WERI-Rb-1 (cell line): ENCODE data around the gene SGCA.
A peak's percentile ranks its signal among the peaks of the same experiment; 100 is the strongest.

Experiments
- DNase-seq: peaks from one replicate; pipeline ENCODE4 v3.0.0-alpha.2; 2020
- H3K27ac ChIP-seq: fragments of 250-450 bp; sonication (Bioruptor Pico); 2 replicates; pipeline ENCODE4 v1.5.1; 2020; ENCODE audit warnings: mild to moderate bottlenecking, moderate library complexity
- H3K27me3 ChIP-seq: fragments of 250-450 bp; sonication (Bioruptor Pico); 2 replicates; pipeline ENCODE4 v1.5.1; 2021; ENCODE audit warnings: mild to moderate bottlenecking, low read depth, moderate library complexity; ENCODE audit not compliant: insufficient read depth, severe bottlenecking
- H3K36me3 ChIP-seq: fragments of 250-450 bp; sonication (Bioruptor Pico); 2 replicates; pipeline ENCODE4 v1.5.1; 2020; ENCODE audit warnings: mild to moderate bottlenecking, moderate library complexity
- H3K4me3 ChIP-seq: 2 replicates; pipeline ENCODE4 v1.5.1; 2011; ENCODE audit warnings: low read depth, mild to moderate bottlenecking, control low read depth, low read length
- H3K9me3 ChIP-seq: fragments of 250-450 bp; sonication (Bioruptor Pico); 2 replicates; pipeline ENCODE4 v1.5.1; 2021; ENCODE audit warnings: mild to moderate bottlenecking, moderate library complexity; ENCODE audit not compliant: severe bottlenecking
- CTCF ChIP-seq: IDR thresholded peaks from 2 replicates; pipeline ENCODE4 v1.5.1; 2011; ENCODE audit warnings: low read depth, mild to moderate bottlenecking, control low read depth, inconsistent platforms, low read length

The SGCA gene

GRCh38 chr17:50147841-50148225 lies 18.0 kb upstream of the SGCA start:
- H3K9me3 ChIP-seq: no peaks in the 10 kb centered on the region
- no peak for DNase-seq
- peaks cover 52% of the 10 kb centered on the region for H3K36me3 ChIP-seq
- no peak overlapping the region for H3K27ac ChIP-seq
- no peaks in the 10 kb centered on the region for H3K27me3 ChIP-seq
- no peak for TF ChIP-seq CTCF
- H3K4me3 ChIP-seq: peak overlapping the region; percentile 68

GRCh38 chr17:50148226-50149090 lies 17.3 kb upstream of the SGCA start:
- Histone ChIP-seq H3K27me3 (no peaks in the 10 kb centered on the region), H3K9me3 (no peaks in the 10 kb centered on the region), H3K36me3 (peaks cover 46% of the 10 kb centered on the region), H3K27ac (peak overlapping the region; percentile 35; the same call in 1 of the 2 replicates), H3K4me3 (peak overlapping the region; percentile 68)
- no peak for TF ChIP-seq CTCF
- no peak for DNase-seq

GRCh38 chr17:50149091-50149416 lies 16.8 kb upstream of the SGCA start:
- no peak for DNase-seq
- Histone ChIP-seq H3K4me3 (peak overlapping the region; percentile 68), H3K9me3 (no peaks in the 10 kb centered on the region), H3K36me3 (peaks cover 40% of the 10 kb centered on the region), H3K27ac (peak overlapping the region; percentile 47), H3K27me3 (no peaks in the 10 kb centered on the region)
- TF ChIP-seq CTCF: no peak

- Histone ChIP-seq H3K9me3 (no peaks in the 10 kb centered on the region), H3K27me3 (no peaks in the 10 kb centered on the region), H3K27ac (peak overlapping the region; percentile 93), H3K4me3 (peak overlapping the region; percentile 68), H3K36me3 (peaks cover 34% of the 10 kb centered on the region)
- DNase-seq: peak; percentile 61
- TF ChIP-seq CTCF: peak; percentile 22; the same call in 1 of the 2 replicates
Measured at GRCh38 chr17:50149417-50150353, 16.1 kb upstream of the SGCA start.

- H3K9me3 ChIP-seq: no peaks in the 10 kb centered on the region
- peak within 1 kb of the TSS; percentile 93 for H3K27ac ChIP-seq
- TF ChIP-seq CTCF: no peak
- no peak for DNase-seq
- H3K36me3 ChIP-seq: peaks cover 26% of the 10 kb centered on the region
- no peaks in the 10 kb centered on the region for H3K27me3 ChIP-seq
- peak within 1 kb of the TSS; percentile 68 for H3K4me3 ChIP-seq
Measured at GRCh38 chr17:50150354-50151040, 15.3 kb upstream of the SGCA start, which contains the start of gene PPP1R9B. TSS of gene PPP1R9B (minus strand) at chr17:50150677. CDS start at chr17:50150513, 164 bp downstream.
